ENCODE measurements around the gene RTBDN. TPM values are rescaled to one million over a fixed set of nuclear protein-coding genes. Genes with fewer than 3 reads are reported as not detected.

RTBDN gene
- total RNA-seq, 6 experiments from 2014 or later, result not detected

- Mint-ChIP-seq H3K9me3 (peaks cover 4% of the 10 kb centered on the region; the same call in 1 of the 2 replicates), H3K27me3 (ENCODE audit: insufficient read depth) (peaks cover 6% of the 10 kb centered on the region), H3K36me3 (ENCODE audit: low read depth) (peaks cover 5% of the 10 kb centered on the region), H3K4me3 (no peak overlapping the region), H3K27ac (no peak overlapping the region), H3K4me1 (ENCODE audit: low read depth) (no peaks in the 10 kb centered on the region)
- DNase-seq, result no peak
- no peak for TF ChIP-seq CTCF (IDR thresholded peaks at IDR 0.05)
Observed at GRCh38 chr19:12867120-12868099, 33.0 kb upstream of the RTBDN start.

GRCh38 chr19:12866416-12867119 lies 32.2 kb upstream of the RTBDN start:
- Mint-ChIP-seq H3K9me3 (no peaks in the 10 kb centered on the region), H3K27me3 (ENCODE audit: insufficient read depth) (peaks cover 6% of the 10 kb centered on the region), H3K4me1 (ENCODE audit: low read depth) (no peaks in the 10 kb centered on the region), H3K4me3 (no peak overlapping the region), H3K27ac (no peak overlapping the region), H3K36me3 (ENCODE audit: low read depth) (no peaks in the 10 kb centered on the region)
- DNase-seq, result no peak
- TF ChIP-seq CTCF (IDR thresholded peaks at IDR 0.05), result no peak

- no peak for TF ChIP-seq CTCF (IDR thresholded peaks at IDR 0.05)
- Mint-ChIP-seq H3K4me1 (ENCODE audit: low read depth) (no peaks in the 10 kb centered on the region), H3K9me3 (no peaks in the 10 kb centered on the region), H3K36me3 (ENCODE audit: low read depth) (no peaks in the 10 kb centered on the region), H3K27ac (no peak overlapping the region), H3K4me3 (no peak overlapping the region), H3K27me3 (ENCODE audit: insufficient read depth) (peaks cover 4% of the 10 kb centered on the region)
- no peak for DNase-seq
Observed at GRCh38 chr19:12865746-12866415, 31.5 kb upstream of the RTBDN start.

GRCh38 chr19:12864721-12865715 lies 30.6 kb upstream of the RTBDN start:
- H3K4me3 Mint-ChIP-seq, result no peak overlapping the region
- H3K27me3 Mint-ChIP-seq (ENCODE audit: insufficient read depth), result peaks cover 2% of the 10 kb centered on the region
- no peak for TF ChIP-seq CTCF (IDR thresholded peaks at IDR 0.05)
- no peak overlapping the region for H3K27ac Mint-ChIP-seq
- H3K4me1 Mint-ChIP-seq (ENCODE audit: low read depth), result no peaks in the 10 kb centered on the region
- no peaks in the 10 kb centered on the region for H3K36me3 Mint-ChIP-seq (ENCODE audit: low read depth)
- H3K9me3 Mint-ChIP-seq, result no peaks in the 10 kb centered on the region
- DNase-seq, result no peak
